CD1c-positive myeloid dendritic cell (primary cell): Measurements from ENCODE around the gene RRP1.

Experiments
- DNase-seq: peaks from one replicate; pipeline ENCODE4 v3.0.0-alpha.2; 2016; ENCODE audit errors: extremely low spot score

Gene RRP1

DNA sequence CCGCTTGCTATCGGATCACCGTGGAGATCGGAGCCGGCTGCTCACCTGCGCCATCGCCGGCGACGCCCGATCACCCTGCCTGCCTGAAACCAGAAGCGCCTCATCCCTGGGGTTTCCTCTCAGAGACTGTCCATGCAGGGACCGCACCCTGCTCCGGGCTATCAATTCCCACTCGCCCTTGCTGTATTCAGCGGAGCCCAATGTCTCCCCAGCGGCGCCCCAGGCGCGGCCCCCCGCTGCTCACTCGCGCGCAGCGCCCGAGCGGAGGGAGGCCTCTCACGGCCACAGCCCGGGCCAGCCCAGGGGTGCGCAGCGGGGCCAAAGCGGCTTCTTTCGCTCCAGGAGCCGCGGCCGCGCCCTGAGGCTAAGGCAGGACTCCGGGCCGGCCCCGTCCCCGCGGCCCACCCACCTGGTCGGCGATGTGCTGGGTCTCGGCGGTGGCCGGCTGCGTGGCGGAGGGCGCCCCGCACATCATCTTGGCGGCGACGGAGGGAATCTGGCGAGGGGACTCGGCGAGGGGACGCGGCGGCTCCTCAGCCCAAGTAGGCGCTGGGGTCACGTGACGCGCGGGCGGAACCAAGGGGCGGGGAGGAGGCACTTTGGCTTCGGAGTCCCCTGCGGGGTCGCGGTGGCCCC lies 13.5 kb upstream of the RRP1 start, which contains the start of gene CSTB:
Gene CSTB (minus strand): TSS at position 514 of the 636 bp plus-strand sequence. CDS start 39 bp downstream, at position 475.
- DNase-seq, result no peak

- DNase-seq, result no peak
These were observed 11.4 kb upstream of the RRP1 start for GRCh38 chr21:43777953-43778352.

DNA sequence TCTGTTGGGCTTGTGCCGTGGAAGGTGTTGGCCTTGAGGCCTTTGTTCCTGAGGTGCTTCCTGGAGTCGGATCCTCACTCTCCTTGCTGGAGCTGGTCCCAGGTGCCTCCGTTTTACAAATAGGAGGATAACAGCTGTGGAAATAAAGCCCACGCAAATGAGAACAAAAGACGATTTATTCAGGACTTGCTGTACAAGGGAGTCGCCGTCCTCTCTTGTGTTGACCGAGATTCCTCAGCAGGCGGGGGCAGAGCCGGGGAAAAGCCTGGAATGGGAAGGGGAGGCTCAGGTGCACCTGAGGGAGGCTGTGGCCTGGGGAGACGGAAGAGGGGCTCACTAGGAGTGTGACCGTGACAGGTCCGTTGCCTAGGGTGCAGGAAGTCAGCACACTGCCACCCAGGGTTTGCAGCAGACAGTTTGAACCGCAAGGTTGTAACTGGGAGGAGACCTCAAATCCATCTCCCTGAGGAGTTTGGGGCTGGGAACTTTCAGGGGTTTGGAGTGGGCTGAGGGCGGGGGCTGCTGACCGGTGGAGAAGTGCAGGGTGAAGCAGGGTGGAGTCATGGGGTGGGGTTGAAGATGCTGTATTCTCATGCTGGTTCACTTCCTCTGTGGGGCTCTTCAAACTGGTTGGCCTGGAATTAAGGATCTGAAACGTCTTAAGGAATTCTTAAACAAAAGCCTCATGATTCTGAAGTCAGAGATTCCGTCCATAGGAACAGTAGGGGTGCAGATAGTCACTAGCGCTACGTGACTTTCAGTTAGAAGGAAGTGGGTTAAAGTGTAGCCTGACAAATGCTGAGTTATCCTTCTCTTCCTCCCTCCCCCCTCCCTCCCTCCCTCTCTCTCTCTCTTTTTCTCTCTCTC lies 10.7 kb upstream of the RRP1 start:
- peak; percentile 96 for DNase-seq

DNA sequence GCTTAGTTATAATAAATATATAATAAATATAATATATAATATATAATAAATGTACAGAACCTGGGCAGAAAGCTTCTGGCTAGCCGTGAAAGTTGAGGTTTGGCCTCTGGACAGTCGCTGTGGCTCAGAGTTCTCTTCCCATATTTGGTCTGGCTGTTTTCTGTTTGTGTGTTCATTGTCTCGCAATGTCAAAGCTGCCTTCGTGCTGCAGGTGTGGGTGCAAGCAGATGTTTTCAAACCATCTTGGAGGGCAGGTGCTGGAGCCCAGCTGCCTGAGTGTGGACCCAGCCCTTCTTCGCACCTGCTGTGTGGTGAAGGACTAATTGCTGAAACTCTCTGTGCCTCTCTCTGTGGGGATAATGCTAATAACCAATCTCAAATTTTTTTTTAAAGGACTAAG lies 9.7 kb upstream of the RRP1 start:
- peak; percentile 37 for DNase-seq

GRCh38 chr21:43781846-43782245 lies 7.5 kb upstream of the RRP1 start:
- peak; percentile 51 for DNase-seq

GRCh38 chr21:43782431-43783097 lies 6.8 kb upstream of the RRP1 start:
- peak; percentile 82 for DNase-seq

DNA sequence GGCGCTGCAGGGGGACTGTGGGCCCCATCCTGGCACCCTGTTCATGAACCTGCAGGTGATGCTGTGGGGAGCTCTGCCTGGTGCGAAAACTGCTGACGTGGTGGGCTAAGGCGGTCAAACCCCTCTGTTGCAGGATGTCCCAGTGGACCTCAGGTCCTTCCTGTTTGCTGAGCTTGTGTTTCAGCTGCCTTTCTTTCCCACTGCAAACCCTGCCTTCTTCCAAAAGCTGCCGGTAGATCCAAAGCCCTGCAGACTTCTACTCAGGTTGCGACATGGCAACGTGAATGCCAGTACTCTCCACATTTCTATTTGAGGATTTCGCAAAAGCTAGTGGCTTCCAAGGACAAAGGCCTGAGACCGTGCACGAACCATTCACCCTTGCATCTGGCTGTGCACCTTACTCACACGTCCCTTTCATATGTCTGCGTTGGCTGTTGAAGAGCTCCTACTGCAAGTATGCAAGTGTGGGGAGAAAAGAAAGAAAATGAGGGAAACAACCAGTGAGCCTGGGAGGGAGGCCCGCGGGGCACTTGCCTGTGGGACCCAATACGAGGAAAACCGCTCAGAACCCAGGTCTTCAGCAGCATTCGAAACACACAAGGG lies 6.2 kb upstream of the RRP1 start:
- no peak for DNase-seq

DNA sequence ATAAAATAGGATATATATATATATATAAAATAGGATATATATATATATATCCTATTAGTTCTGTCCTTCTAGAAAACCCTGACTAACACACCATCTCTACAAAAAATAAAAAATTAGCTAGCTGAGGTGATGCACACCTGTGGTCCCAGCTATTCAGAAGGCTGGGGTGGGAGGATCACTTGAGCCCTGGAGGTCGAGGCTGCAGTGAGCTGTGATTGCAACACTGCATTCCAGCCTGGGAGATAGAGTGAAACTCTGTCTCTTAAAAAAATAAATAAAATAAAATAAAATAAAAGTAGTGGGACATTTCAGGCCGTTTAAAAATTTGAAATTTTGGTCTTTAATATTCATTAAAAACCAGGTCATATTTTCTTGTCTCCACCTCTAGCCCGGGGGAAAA lies 4.2 kb upstream of the RRP1 start:
- no peak for DNase-seq

GRCh38 chr21:43786300-43786806 lies 3.0 kb upstream of the RRP1 start:
- no peak for DNase-seq

GRCh38 chr21:43786807-43787440 lies 2.5 kb upstream of the RRP1 start:
- DNase-seq, result no peak

- no peak for DNase-seq
These were observed 690 bp downstream of the RRP1 start for GRCh38 chr21:43790010-43790524.

DNA sequence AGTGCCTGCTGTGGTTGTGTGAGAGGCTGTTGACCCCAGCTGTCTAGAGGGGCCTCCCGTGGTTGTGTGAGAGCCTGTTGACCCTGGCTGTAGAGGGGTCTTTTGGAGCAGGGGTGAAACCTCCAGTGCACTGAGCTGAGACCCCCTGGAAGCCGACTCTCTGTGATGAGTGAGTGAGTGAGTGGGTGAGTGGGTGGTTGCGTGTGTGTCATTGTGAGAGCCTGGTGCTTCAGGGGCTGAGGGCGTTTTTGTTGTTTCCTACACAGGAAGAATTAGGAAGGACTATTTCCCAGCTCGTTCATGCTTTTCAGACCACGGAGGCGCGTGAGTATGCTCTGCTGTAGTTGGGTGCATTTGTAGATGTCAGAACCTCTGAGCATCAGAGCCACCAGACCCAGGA lies 3.0 kb downstream of the RRP1 start:
- DNase-seq, result no peak

GRCh38 chr21:43793243-43793642 lies 3.9 kb downstream of the RRP1 start:
- no peak for DNase-seq

DNA sequence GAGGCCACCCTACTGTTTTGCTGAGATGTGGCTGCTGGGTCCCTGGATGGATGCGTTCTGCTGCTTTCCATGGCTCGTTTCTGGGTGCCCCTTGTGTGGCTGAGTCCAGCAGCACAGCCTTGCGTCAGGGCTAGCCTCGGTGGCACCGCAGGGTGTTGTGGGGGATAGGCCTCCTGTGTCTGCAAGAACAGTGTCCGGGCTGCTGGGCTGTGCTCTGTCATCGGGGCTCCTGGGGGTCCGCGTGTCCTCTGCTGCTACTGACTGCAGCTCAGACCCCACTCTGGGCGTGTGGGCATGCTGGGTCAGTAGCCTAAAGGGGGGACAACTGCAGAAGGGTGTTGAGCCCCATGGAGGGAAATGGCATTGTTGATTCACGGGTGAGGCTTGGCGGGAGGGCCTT lies 4.9 kb downstream of the RRP1 start:
- no peak for DNase-seq

- no peak for DNase-seq
These were observed 5.5 kb downstream of the RRP1 start for GRCh38 chr21:43794857-43795256.

DNA sequence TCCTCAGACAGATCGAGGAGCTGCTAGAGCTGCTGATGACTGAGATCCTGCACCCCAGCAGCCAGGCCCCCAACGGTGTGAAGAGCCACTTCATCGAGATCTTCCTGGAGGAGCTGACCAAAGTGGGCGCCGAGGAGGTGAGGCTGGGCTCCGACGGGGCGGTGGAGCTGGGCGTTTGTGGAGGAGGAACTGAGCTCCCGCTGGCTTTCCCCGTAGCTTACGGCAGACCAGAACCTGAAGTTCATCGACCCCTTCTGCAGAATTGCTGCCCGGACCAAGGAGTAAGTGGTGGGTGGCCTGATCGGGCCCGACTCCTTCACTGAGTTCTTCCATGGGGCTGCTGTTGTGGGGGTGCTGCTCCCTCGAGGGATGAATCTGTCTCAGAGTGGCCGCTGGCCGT lies 8.0 kb downstream of the RRP1 start:
- no peak for DNase-seq

DNA sequence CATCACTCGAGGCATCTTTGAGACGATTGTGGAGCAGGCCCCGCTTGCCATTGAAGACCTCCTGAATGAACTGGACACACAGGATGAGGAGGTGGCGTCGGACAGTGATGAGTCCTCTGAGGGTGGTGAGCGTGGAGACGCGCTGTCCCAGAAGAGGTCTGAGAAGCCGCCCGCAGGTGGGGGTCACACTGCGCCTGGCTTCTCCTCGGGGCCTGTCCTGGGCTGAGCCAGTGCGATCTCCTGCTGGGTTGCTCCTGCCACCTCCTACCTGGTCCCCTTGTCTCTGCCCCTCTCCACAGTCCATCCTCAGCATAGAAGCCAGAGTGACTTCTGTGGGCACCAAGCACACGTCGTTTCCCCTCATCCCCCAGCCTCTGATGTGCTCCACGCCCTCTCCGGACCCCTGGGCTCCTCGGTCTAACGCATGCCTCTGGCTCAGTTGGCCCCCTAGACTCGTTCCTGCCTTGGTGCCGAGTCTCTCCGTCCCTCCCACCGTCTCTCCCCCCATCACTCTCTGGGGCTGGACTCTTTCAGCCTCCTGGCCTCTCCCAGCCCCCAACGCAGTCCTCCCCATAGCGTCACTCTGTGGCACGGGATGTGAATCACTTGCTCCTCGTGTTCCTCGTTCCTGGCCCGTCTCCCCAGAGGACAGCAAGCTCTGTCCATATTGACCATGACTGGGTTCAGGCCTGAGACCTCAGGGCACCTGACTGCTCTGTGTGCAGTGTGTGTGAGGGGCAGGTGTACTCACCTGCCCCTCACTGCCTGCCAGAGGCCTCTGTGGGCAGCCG lies 8.7 kb downstream of the RRP1 start:
- DNase-seq, result no peak

DNA sequence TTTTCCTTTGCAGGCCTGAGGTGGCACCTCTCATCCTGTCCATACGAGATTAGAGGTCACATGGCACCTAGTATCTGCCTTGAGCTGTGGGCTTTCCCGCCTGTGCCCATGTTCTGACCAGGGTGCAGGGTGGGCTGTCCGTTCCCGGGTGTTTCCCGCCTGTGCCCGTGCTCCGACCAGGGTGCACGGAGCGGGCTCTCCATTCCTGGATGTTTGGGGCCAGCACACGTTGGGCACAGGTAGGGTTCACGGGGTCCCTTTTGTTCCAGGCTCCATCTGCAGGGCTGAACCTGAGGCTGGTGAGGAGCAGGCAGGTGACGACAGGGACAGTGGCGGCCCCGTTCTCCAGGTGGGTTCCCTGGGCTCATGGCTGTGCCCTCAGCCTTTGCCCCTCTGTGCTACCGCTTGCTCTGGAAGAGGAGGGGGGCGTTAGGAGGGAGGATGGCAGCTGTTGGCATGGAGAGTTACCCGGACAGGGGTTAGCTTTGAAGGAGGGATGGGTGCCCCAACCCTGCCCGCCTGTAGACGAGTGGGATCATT lies 10.0 kb downstream of the RRP1 start:
- DNase-seq, result no peak

DNA sequence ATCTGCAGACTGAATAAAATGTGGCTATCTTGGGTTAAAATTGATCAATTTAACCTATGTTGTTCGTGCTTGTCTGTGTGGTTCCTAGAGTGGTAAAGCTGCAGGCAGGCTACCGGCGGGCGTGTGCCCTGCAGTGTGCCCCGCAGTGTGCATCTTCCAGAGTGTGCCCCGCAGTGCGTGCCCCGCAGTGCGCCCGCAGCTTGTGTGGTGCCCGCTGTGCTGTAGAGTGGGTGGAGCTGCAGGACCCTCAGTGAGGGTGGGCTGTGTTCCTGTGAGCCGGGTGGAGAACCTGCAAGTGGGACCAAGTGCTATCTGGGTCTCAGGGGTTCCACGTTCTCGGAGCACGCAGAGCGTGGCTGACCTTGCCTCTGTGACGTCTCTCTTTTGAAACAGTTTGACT lies 10.7 kb downstream of the RRP1 start:
- DNase-seq, result no peak

DNA sequence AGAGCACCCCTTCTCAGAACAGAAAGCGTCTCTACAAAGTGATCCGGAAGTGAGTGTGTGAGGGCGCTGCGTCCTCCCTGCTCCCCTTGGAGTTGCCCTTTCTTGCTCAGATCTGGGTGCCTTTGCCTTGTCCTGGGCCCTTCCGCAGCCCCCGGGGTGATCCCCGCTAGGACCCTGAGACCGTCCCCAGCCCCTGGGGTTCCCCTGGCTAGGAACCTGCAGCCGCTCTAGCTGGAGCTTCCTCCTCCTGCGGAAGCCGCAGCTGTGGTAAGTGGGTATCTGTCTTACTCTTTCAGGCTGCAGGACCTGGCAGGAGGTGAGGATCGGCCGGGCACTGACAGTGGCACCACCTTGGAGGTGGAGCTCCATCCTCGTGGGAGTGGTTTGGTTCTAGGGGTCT lies 11.2 kb downstream of the RRP1 start:
- DNase-seq, result no peak
